Measurements from ENCODE around the gene LRP1B.

GRCh38 chr2:142065700-142066099 is 65.1 kb downstream of the LRP1B start:
- TF ChIP-seq CTCF (IDR thresholded peaks at IDR 0.05) (no peak), ZFX (IDR thresholded peaks at IDR 0.05; ENCODE audit: borderline replicate concordance) (no peak)
